ENCODE results near the gene MARK1. TPM values are rescaled to one million over a fixed set of nuclear protein-coding genes. Genes with fewer than 3 reads are reported as not detected.
A peak's percentile ranks its signal among the peaks of the same experiment; 100 is the strongest.

MARK1 gene
- total RNA-seq, 1 experiment from 2014 or later: 7.5 TPM

GRCh38 chr1:220573836-220574235 lies 45.9 kb downstream of the MARK1 start:
- no peak overlapping the region for H3K4me3 Mint-ChIP-seq (ENCODE audit: unreplicated experiment)
- H3K27ac Mint-ChIP-seq (ENCODE audit: low read depth, unreplicated experiment): no peak overlapping the region
- peaks cover 12% of the 10 kb centered on the region for H3K4me1 Mint-ChIP-seq (ENCODE audit: insufficient read depth, unreplicated experiment)
- intact Hi-C loops (cut with micrococcal nuclease): no loop called here
- POLR2A ChIA-PET: no interaction called here
- no peaks in the 10 kb centered on the region for H3K27me3 Mint-ChIP-seq (ENCODE audit: insufficient read depth, unreplicated experiment)
- no peak for TF ChIP-seq CTCF (IDR thresholded peaks at IDR 0.05; ENCODE audit: unreplicated experiment)
- no peaks in the 10 kb centered on the region for H3K36me3 Mint-ChIP-seq (ENCODE audit: insufficient read depth, unreplicated experiment)
- no peak for DNase-seq (ENCODE audit: unreplicated experiment)
- CTCF ChIA-PET: interaction anchor here (1.6 to 2.3 kb wide), 3 partner anchors 13 to 278 kb away, joined by 5 to 6 read pairs (median 5); no protein-coding TSS in a partner anchor
- peaks cover 23% of the 10 kb centered on the region for H3K9me3 Mint-ChIP-seq (ENCODE audit: unreplicated experiment)
- BruUV-seq (replicated peaks): no TSS peak

DNA sequence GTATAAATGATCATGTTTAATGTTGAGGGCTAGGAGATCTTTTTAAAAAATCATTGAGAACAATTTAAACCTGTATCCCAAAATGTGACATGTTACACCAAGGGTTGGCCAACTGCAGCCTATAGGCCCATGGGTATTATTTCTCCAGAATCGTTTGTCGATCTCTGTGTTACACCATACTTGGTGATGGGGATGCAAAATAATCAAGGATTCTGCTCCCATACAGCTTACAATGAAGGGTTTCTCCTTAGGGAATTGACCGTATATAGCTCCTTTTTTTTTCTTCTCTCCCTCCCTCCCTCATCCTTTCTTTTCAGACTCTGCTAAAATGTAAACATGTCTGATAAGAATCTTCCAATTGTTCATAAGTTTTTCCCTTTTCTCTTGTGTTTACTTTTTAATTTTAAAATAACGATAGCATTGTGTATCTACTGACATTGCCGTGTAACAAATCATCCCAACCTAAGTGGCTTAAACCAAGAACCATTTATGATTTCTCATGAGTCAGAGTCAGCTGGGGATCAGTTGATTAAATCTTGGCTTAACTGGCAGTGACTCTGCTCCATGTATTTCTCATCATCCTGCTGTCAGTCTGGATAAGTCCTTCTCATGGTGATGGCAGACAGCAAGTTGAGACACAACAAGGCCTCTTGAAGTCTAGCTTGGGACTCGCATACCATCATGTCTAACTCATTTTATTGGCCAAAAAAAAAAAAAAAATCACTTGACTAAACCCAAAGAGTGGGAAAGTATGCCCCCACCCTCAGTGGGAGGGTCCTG lies 48.0 kb downstream of the MARK1 start:
- peaks cover 12% of the 10 kb centered on the region for H3K4me1 Mint-ChIP-seq (ENCODE audit: insufficient read depth, unreplicated experiment)
- DNase-seq (ENCODE audit: unreplicated experiment): no peak
- H3K4me3 Mint-ChIP-seq (ENCODE audit: unreplicated experiment): no peak overlapping the region
- ChIA-PET POLR2A (interaction anchor here (0.6 kb wide), 1 partner anchor 116 kb away, joined by 3 read pairs; no protein-coding TSS in a partner anchor), CTCF (interaction anchor here (0.7 to 2.3 kb wide), 7 partner anchors 10 to 361 kb away, joined by 3 to 6 read pairs (median 3); no protein-coding TSS in a partner anchor)
- H3K27me3 Mint-ChIP-seq (ENCODE audit: insufficient read depth, unreplicated experiment): no peaks in the 10 kb centered on the region
- H3K27ac Mint-ChIP-seq (ENCODE audit: low read depth, unreplicated experiment): no peak overlapping the region
- TF ChIP-seq CTCF (IDR thresholded peaks at IDR 0.05; ENCODE audit: unreplicated experiment): no peak
- H3K36me3 Mint-ChIP-seq (ENCODE audit: insufficient read depth, unreplicated experiment): no peaks in the 10 kb centered on the region
- peaks cover 23% of the 10 kb centered on the region for H3K9me3 Mint-ChIP-seq (ENCODE audit: unreplicated experiment)
- no TSS peak for BruUV-seq (replicated peaks)
- intact Hi-C loops (cut with micrococcal nuclease): no loop called here

DNA sequence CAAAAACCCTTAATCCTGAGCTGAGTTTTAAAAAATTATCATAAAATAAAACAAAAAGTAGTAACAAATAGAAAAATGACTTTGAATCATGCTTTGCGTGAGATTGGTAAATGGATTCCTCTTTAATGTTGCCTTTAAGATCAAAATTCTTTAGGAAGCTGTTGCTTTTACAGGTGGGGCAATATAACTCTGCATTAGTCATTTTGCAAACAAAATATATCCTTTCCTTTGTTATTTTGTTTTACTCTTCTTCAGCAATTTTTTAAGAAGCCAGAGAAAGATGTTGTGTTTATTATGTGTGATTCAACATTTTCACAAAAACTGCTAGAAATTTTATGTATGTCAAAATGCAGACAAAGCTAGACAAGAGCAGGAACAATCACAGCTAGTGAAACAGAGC lies 50.0 kb downstream of the MARK1 start:
- Mint-ChIP-seq H3K4me3 (ENCODE audit: unreplicated experiment) (no peak overlapping the region), H3K36me3 (ENCODE audit: insufficient read depth, unreplicated experiment) (no peaks in the 10 kb centered on the region), H3K9me3 (ENCODE audit: unreplicated experiment) (peaks cover 22% of the 10 kb centered on the region), H3K27me3 (ENCODE audit: insufficient read depth, unreplicated experiment) (no peaks in the 10 kb centered on the region), H3K27ac (ENCODE audit: low read depth, unreplicated experiment) (no peak overlapping the region), H3K4me1 (ENCODE audit: insufficient read depth, unreplicated experiment) (peaks cover 12% of the 10 kb centered on the region)
- no peak for TF ChIP-seq CTCF (IDR thresholded peaks at IDR 0.05; ENCODE audit: unreplicated experiment)
- intact Hi-C loops (cut with micrococcal nuclease): no loop called here
- peak; percentile 11 for DNase-seq (ENCODE audit: unreplicated experiment)
- no TSS peak for BruUV-seq (replicated peaks)
- ChIA-PET POLR2A (interaction anchor here (0.6 to 1.8 kb wide), 5 partner anchors 9 to 297 kb away, joined by 3 to 4 read pairs (median 3); no protein-coding TSS in a partner anchor), CTCF (interaction anchor here (0.5 to 1.3 kb wide), 5 partner anchors 12 to 241 kb away, joined by 3 to 7 read pairs (median 4); no protein-coding TSS in a partner anchor)

DNA sequence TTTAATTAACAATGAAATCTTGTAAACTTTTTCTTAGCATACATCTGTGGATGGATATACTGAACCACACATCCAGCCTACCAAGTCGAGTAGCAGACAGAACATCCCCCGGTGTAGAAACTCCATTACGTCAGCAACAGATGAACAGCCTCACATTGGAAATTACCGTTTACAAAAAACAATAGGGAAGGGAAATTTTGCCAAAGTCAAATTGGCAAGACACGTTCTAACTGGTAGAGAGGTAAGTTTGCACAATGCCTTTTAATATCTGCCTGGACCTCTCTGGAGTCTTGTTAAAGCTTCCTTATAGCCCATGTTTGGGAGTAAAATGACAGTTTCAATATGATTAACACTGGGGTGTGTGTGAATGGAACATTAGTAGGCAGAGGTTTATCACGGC lies 51.4 kb downstream of the MARK1 start:
- DNase-seq (ENCODE audit: unreplicated experiment): peak; percentile 91

More for the DNA sequence above, 51.4 kb downstream of the MARK1 start:
- Mint-ChIP-seq H3K9me3 (ENCODE audit: unreplicated experiment) (peaks cover 8% of the 10 kb centered on the region), H3K4me1 (ENCODE audit: insufficient read depth, unreplicated experiment) (peaks cover 12% of the 10 kb centered on the region), H3K36me3 (ENCODE audit: insufficient read depth, unreplicated experiment) (no peaks in the 10 kb centered on the region), H3K27ac (ENCODE audit: low read depth, unreplicated experiment) (peak overlapping the region; percentile 17), H3K4me3 (ENCODE audit: unreplicated experiment) (no peak overlapping the region), H3K27me3 (ENCODE audit: insufficient read depth, unreplicated experiment) (no peaks in the 10 kb centered on the region)
- POLR2A ChIA-PET: interaction anchor here (0.6 to 1.8 kb wide), 5 partner anchors 9 to 547 kb away, joined by 3 to 5 read pairs (median 3); no protein-coding TSS in a partner anchor
- CTCF ChIA-PET: interaction anchor here (0.8 to 1.0 kb wide), 3 partner anchors 8 to 154 kb away, joined by 3 read pairs; no protein-coding TSS in a partner anchor
- BruUV-seq (replicated peaks): no TSS peak
- TF ChIP-seq CTCF (IDR thresholded peaks at IDR 0.05; ENCODE audit: unreplicated experiment): no peak
- intact Hi-C loops (cut with micrococcal nuclease): no loop called here

Measured in MCF 10A (cell line).